ENCODE measurements around the gene SNAPC3.

The SNAPC3 gene

DNA sequence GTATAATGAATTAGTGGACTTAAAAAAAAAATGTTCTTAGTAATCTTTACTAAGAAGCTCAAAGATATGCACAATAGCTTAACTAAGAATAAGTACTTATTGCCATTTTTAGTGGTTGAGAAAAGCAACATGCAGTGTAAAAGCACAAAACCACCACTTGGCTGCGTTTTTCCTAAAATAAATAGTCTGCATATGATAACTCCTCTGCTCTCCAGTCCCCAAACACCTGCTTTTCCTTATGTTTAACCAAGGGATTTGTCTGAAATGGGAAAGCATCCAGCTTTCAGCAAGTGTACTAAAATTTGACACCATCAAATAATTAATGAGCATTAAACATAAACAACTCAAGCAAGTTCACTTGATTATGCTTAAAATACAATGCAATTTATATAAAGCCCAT, 46.7 kb downstream of the SNAPC3 start:
- Histone ChIP-seq H3K4me3 (ENCODE audit: low read length) (no peak overlapping the region), H3K36me3 (ENCODE audit: insufficient read depth, low read depth, low read length) (peaks cover 100% of the 10 kb centered on the region), H3K9ac (ENCODE audit: low read depth, low read length) (no peak overlapping the region), H3K27ac (ENCODE audit: low read length) (no peak overlapping the region), H3K9me3 (ENCODE audit: insufficient read depth, low read depth, low read length) (no peaks in the 10 kb centered on the region), H3K27me3 (ENCODE audit: insufficient read depth, low read length) (no peaks in the 10 kb centered on the region), H3K4me1 (ENCODE audit: insufficient read depth, low read length) (no peaks in the 10 kb centered on the region)

DNA sequence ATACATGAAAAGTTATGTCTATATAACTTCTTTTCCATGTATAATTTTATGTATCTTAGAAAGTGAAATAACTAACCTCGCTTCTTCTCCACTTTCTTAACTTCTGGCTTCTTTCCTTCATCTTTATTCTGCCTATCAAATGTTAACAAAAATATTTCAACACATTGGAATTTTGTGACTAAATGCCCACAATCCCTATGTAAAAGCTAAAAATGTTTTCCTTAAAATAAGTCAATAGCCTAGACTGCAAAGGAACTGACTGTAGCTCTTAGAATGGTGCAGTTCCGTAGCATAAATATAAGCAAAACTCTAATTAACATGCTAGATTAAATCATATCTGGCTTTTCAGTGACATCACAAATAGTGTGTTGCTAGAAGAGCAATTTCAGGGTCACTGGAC, 47.2 kb downstream of the SNAPC3 start:
- H3K4me1 ChIP-seq (ENCODE audit: insufficient read depth, low read length): no peaks in the 10 kb centered on the region
- H3K9me3 ChIP-seq (ENCODE audit: insufficient read depth, low read depth, low read length): no peaks in the 10 kb centered on the region
- H3K4me3 ChIP-seq (ENCODE audit: low read length): no peak overlapping the region
- H3K36me3 ChIP-seq (ENCODE audit: insufficient read depth, low read depth, low read length): peaks cover 100% of the 10 kb centered on the region
- no peak overlapping the region for H3K27ac ChIP-seq (ENCODE audit: low read length)
- no peak overlapping the region for H3K9ac ChIP-seq (ENCODE audit: low read depth, low read length)
- H3K27me3 ChIP-seq (ENCODE audit: insufficient read depth, low read length): no peaks in the 10 kb centered on the region

DNA sequence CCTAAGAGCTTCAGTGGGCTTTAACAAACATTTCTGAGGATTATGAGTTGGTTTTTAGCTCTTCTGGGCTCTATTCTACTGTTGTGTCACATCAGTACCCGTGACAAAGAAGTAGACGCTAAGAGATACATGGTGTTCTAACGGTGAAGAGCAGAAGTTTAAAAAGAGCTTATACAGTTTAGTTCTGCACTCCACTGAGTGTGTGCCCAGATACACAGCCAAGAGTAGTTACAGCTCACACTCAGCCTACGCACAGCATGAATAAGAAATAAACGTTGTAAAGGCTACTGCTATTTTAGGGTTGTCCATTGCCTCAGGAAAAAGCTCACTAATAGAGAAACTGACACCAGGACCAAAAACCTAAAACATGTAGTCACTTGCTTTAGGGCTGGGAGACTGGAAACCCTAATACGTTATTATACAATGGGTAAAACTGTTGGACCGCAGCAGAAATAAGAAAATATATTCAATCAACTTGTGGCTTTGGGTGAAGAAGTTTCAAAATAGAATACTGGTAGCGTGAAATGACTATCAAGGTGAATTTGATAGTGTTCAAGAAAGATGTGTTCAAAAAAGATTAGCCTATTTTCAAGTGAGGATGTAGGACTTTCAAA, 53.4 kb downstream of the SNAPC3 start:
- Histone ChIP-seq H3K4me1 (ENCODE audit: insufficient read depth, low read length) (no peaks in the 10 kb centered on the region), H3K36me3 (ENCODE audit: insufficient read depth, low read depth, low read length) (peaks cover 100% of the 10 kb centered on the region), H3K27me3 (ENCODE audit: insufficient read depth, low read length) (no peaks in the 10 kb centered on the region), H3K4me3 (ENCODE audit: low read length) (no peak overlapping the region), H3K27ac (ENCODE audit: low read length) (no peak overlapping the region), H3K9me3 (ENCODE audit: insufficient read depth, low read depth, low read length) (no peaks in the 10 kb centered on the region), H3K9ac (ENCODE audit: low read depth, low read length) (no peak overlapping the region)

DNA sequence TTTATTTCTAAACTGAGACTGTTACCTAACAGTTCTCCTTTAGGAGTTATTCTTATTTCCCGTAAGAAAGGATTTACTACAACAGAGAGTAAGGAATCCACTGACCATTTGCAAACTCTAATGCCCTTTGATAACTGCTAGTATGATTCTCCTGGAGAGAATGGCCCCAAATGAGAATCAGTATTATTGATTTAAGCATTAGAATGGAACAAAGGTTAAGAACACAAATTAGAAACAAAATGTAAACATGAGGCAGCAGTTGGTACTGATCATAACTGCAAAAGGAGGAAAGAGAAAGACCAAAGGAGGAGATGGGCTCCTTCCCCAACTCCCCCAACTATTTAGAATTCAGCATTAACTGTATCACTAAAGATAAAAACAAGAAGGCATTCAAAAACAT, 57.4 kb downstream of the SNAPC3 start:
- H3K9me3 ChIP-seq (ENCODE audit: insufficient read depth, low read depth, low read length): no peaks in the 10 kb centered on the region
- H3K4me3 ChIP-seq (ENCODE audit: low read length): no peak overlapping the region
- no peak overlapping the region for H3K9ac ChIP-seq (ENCODE audit: low read depth, low read length)
- H3K4me1 ChIP-seq (ENCODE audit: insufficient read depth, low read length): no peaks in the 10 kb centered on the region; the same call in 1 of the 2 replicates
- H3K27me3 ChIP-seq (ENCODE audit: insufficient read depth, low read length): no peaks in the 10 kb centered on the region
- H3K36me3 ChIP-seq (ENCODE audit: insufficient read depth, low read depth, low read length): peaks cover 99% of the 10 kb centered on the region
- no peak overlapping the region for H3K27ac ChIP-seq (ENCODE audit: low read length)

DNA sequence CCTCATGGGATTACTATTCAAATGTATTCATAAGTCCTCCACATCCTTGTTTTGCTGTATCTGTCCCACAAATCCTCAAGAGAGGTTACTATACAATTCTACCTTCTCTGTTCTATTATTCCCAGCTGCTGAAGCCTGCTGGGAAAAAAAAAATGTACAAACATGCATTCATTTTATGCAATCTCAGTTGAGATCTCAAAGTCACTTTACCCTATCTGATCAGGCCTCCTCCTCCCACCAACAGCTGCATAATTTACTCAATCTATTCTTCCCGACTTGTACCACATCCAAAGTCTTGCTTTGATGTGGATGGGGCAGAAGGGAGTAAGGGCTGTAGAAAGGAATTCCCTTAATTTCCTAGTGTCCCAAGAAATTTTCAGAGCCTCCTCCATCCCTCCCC, 59.5 kb downstream of the SNAPC3 start:
- Histone ChIP-seq H3K27me3 (ENCODE audit: insufficient read depth, low read length) (no peaks in the 10 kb centered on the region), H3K9ac (ENCODE audit: low read depth, low read length) (no peak overlapping the region), H3K27ac (ENCODE audit: low read length) (no peak overlapping the region), H3K4me3 (ENCODE audit: low read length) (no peak overlapping the region), H3K9me3 (ENCODE audit: insufficient read depth, low read depth, low read length) (no peaks in the 10 kb centered on the region), H3K4me1 (ENCODE audit: insufficient read depth, low read length) (no peaks in the 10 kb centered on the region; the same call in 1 of the 2 replicates), H3K36me3 (ENCODE audit: insufficient read depth, low read depth, low read length) (peaks cover 99% of the 10 kb centered on the region)

DNA sequence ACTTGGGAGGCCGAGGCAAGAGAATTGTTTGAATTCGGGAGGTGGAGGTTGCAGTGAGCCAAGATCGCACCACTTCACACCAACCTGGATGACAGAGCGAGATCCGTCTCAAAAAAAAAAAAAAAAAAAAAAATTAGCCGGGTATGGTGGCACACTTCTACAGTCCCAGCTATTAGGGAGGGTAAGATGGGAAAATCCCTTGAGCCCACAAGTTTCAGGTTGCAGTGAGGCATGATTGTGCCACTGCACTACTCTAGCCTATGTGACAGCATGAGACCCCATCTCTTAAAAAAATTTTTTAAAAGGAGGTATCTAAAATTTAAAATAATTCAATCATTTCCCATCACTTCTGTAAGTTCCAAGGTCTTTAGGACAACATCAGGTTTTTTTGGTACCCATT, 62.1 kb downstream of the SNAPC3 start:
- Histone ChIP-seq H3K27ac (ENCODE audit: low read length) (no peak overlapping the region), H3K9ac (ENCODE audit: low read depth, low read length) (no peak overlapping the region), H3K36me3 (ENCODE audit: insufficient read depth, low read depth, low read length) (peaks cover 98% of the 10 kb centered on the region), H3K27me3 (ENCODE audit: insufficient read depth, low read length) (no peaks in the 10 kb centered on the region), H3K4me1 (ENCODE audit: insufficient read depth, low read length) (no peaks in the 10 kb centered on the region; the same call in 1 of the 2 replicates), H3K4me3 (ENCODE audit: low read length) (no peak overlapping the region), H3K9me3 (ENCODE audit: insufficient read depth, low read depth, low read length) (no peaks in the 10 kb centered on the region)

DNA sequence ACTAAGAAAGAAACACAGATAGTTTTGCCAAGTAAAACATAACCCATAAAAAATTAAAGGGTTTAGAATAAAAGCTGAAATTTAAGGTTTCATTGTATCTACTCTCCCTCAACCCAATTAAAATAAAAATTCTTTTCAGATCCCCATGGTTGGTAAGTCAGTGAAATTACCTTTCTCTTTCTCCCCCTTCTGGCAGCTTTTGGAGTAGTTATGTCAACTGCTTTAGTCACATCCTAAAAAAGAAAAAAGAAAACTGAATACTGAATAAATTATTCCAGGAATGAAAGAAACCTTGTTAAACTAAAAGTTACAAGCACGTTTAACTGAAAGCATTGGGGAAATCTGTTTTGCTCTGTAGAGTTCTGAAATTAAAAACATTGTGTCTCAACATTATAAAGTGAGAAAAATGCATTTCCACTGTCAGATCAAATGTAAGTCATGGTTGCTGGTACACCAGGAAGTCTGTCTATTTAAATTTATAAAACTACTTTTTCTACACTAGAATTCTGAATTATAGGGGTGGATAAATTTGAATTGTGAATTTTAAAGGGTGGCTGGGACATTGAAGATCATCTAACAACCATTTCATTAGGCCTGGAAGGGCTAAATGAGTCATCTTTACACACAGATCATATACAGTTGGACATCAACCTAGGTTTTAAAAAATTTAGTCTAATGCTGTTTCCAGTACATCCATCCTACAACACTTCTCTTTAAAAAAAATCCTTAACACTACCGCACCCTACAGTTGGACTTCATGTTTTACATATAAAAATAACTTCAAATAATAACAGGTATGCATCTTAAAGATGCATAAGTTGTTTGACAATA, 63.4 kb downstream of the SNAPC3 start:
- H3K9me3 ChIP-seq (ENCODE audit: insufficient read depth, low read depth, low read length): no peaks in the 10 kb centered on the region
- no peaks in the 10 kb centered on the region; the same call in 1 of the 2 replicates for H3K4me1 ChIP-seq (ENCODE audit: insufficient read depth, low read length)
- peaks cover 98% of the 10 kb centered on the region for H3K36me3 ChIP-seq (ENCODE audit: insufficient read depth, low read depth, low read length)
- no peak overlapping the region for H3K27ac ChIP-seq (ENCODE audit: low read length)
- H3K4me3 ChIP-seq (ENCODE audit: low read length): no peak overlapping the region
- no peaks in the 10 kb centered on the region for H3K27me3 ChIP-seq (ENCODE audit: insufficient read depth, low read length)
- no peak overlapping the region for H3K9ac ChIP-seq (ENCODE audit: low read depth, low read length)

DNA sequence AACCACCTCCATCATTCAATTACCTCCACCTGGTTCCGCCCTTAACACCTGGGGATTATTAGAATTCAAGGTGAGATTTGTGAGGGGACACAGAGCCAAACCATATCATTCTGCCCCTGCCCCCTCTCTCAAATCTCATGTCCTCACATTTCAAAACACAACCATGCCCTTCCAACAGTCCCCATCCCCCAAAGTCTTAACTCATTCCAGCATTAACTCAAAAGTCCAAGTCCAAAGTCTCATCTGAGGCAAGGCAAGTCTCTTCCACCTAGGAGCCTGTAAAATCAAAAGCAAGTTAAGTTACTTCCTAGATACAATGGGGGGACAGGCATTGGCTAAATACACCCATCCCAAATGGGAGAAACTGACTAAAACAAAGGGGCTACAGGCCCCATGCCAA, 69.3 kb downstream of the SNAPC3 start:
- H3K4me1 ChIP-seq (ENCODE audit: insufficient read depth, low read length): no peaks in the 10 kb centered on the region
- no peak overlapping the region for H3K27ac ChIP-seq (ENCODE audit: low read length)
- H3K36me3 ChIP-seq (ENCODE audit: insufficient read depth, low read depth, low read length): peaks cover 99% of the 10 kb centered on the region
- H3K27me3 ChIP-seq (ENCODE audit: insufficient read depth, low read length): no peaks in the 10 kb centered on the region
- no peak overlapping the region for H3K9ac ChIP-seq (ENCODE audit: low read depth, low read length)
- peaks cover 16% of the 10 kb centered on the region for H3K9me3 ChIP-seq (ENCODE audit: insufficient read depth, low read depth, low read length)
- H3K4me3 ChIP-seq (ENCODE audit: low read length): no peak overlapping the region

DNA sequence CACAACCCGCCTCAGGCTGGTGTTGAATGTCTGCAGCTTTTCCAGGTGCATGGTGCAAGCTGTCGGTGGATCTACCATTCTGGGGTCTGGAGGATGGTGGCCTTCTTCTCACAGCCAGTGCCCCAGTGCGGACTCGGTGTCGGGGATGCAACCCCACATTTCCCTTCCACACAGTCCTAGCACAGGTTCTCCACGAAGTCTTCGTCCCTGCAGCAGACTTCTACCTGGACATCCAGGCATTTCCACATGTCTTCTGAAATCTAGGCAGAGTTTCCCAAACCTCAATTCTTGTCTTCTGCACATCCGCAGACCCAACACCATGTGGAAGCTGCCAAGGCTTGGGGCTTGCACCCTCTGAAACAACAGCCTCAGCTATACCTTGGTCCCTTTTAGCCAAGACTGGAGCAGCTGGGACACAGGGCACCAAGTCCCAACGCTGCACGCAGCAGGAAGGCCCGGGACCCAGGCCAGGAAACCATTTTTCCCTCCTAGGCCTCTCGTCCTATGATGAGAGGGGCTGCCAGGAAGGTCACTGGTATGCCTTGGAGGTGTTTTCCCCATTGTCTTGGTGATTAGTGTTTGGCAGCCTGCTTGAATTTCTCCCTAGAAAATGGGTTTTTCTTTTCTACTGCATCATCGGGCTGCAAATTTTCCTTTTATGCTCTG, 69.9 kb downstream of the SNAPC3 start:
- peaks cover 99% of the 10 kb centered on the region for H3K36me3 ChIP-seq (ENCODE audit: insufficient read depth, low read depth, low read length)
- H3K9me3 ChIP-seq (ENCODE audit: insufficient read depth, low read depth, low read length): peaks cover 16% of the 10 kb centered on the region
- no peaks in the 10 kb centered on the region for H3K4me1 ChIP-seq (ENCODE audit: insufficient read depth, low read length)
- no peak overlapping the region for H3K4me3 ChIP-seq (ENCODE audit: low read length)
- H3K27me3 ChIP-seq (ENCODE audit: insufficient read depth, low read length): no peaks in the 10 kb centered on the region
- no peak overlapping the region for H3K9ac ChIP-seq (ENCODE audit: low read depth, low read length)
- H3K27ac ChIP-seq (ENCODE audit: low read length): no peak overlapping the region

DNA sequence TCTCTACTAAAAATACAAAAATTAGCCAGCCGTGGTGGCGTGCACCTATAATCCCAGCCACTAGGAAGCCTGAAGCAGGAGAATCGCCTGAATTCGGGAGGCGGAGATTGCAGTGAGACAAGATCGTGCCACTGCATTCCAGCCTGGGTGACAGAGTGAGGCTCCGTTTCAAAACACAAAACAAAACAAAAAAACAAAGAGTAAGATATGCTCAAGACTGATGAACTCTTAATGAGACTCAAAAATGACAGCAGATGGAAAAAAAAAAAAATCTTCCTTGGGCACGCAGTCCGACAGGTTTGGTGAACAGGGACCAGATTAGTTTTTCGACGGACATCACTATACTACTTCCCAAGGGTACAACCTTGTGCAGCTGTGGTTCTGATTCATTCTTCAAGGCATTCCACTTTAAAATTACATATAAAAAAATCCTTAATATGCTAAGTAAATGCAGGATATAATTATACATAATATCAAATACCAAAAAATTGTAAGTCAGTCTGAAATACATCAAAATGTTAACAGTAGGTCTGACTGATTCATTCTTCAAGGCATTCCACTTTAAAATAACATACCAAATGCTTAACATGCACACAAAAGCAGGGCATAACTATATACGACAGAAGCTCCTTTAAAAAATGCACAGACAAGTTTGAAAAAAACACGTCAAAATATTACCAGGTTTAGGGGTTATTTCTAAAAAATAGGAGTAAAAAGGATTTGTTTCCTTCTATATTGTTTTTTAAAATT, 75.7 kb downstream of the SNAPC3 start:
- Histone ChIP-seq H3K4me3 (ENCODE audit: low read length) (no peak overlapping the region), H3K27me3 (ENCODE audit: insufficient read depth, low read length) (no peaks in the 10 kb centered on the region), H3K27ac (ENCODE audit: low read length) (no peak overlapping the region), H3K9ac (ENCODE audit: low read depth, low read length) (no peak overlapping the region), H3K9me3 (ENCODE audit: insufficient read depth, low read depth, low read length) (peaks cover 4% of the 10 kb centered on the region; the same call in 1 of the 2 replicates), H3K36me3 (ENCODE audit: insufficient read depth, low read depth, low read length) (peaks cover 97% of the 10 kb centered on the region), H3K4me1 (ENCODE audit: insufficient read depth, low read length) (no peaks in the 10 kb centered on the region)

DNA sequence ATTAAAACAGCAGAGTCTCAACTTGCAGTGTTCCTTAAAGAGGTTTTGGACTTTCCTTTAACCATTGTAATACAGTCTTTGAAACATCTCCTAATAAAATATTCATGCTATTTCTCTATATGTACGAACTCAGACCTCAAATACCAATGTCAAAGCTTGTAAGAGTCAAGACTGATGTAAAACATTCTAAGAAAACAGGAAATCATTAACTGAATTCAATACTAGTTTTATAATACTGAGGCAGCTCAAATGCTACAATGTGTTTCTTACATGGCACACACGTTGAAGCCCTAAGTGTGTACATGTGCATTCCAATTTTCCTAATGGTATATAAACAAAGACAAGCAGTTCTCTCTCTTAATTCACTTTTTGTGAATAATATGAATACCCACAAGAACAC, 76.5 kb downstream of the SNAPC3 start:
- Histone ChIP-seq H3K9ac (ENCODE audit: low read depth, low read length) (no peak overlapping the region), H3K4me3 (ENCODE audit: low read length) (no peak overlapping the region), H3K27ac (ENCODE audit: low read length) (no peak overlapping the region), H3K36me3 (ENCODE audit: insufficient read depth, low read depth, low read length) (peaks cover 97% of the 10 kb centered on the region), H3K4me1 (ENCODE audit: insufficient read depth, low read length) (no peaks in the 10 kb centered on the region), H3K27me3 (ENCODE audit: insufficient read depth, low read length) (no peaks in the 10 kb centered on the region), H3K9me3 (ENCODE audit: insufficient read depth, low read depth, low read length) (no peaks in the 10 kb centered on the region)

Measured in iPS-20b (cell line).